Gastroesophageal sphincter (tissue), 4 donors: Measurements from ENCODE around the gene COQ9. TPM values are rescaled to one million over a fixed set of nuclear protein-coding genes. Genes with fewer than 3 reads are reported as not detected.

ENCODE experiments used
- ATAC-seq: fragments of 150-250 bp; one replicate; pipeline ENCODE4 v1.9.1; 2016; ENCODE audit warnings: mild to moderate bottlenecking, moderate library complexity
- H3K27ac ChIP-seq, 4 donors: fragments of 200-600 bp; sonication (generic) in 3 of 4; 1 replicate in 3 of 4; 2 replicates in 1 of 4; pipeline ENCODE4 v1.5.1; 2016 to 2019
- H3K27me3 ChIP-seq: fragments of 200-600 bp; sonication (generic); one replicate; pipeline ENCODE4 v1.5.1; 2019
- H3K36me3 ChIP-seq, 2 donors: fragments of 200-600 bp; sonication (generic); one replicate each; pipeline ENCODE4 v1.5.1; 2019; ENCODE audit warnings: control low read depth in 1 of 2
- H3K4me1 ChIP-seq, 3 donors: fragments of 200-600 bp; sonication (generic); 1 replicate in 2 of 3; 2 replicates in 1 of 3; pipeline ENCODE4 v1.5.1; 2016 to 2019; ENCODE audit warnings: control low read depth in 2 of 3
- H3K4me3 ChIP-seq, 2 donors: fragments of 200-600 bp; sonication (generic); one replicate each; pipeline ENCODE4 v1.5.1; 2019; ENCODE audit warnings: mild to moderate bottlenecking in 1 of 2, moderate library complexity in 1 of 2
- H3K9me3 ChIP-seq, 3 donors: fragments of 200-600 bp; sonication (generic); one replicate each; pipeline ENCODE4 v1.5.1; 2017 to 2019; ENCODE audit warnings: control low read depth in 2 of 3
- CTCF ChIP-seq, 4 experiments: fragments of 200-600 bp in 2 of 4; fragments of 450-650 bp in 2 of 4; sonication (generic) in 1 of 4; IDR thresholded peaks; one replicate each; pipeline ENCODE4 v1.5.1; 2017 to 2019; ENCODE audit warnings: antibody characterized with exemption in 4 of 4, mild to moderate bottlenecking in 2 of 4, moderate library complexity in 2 of 4
- EP300 ChIP-seq: sonication (generic); formaldehyde crosslinking; IDR thresholded peaks from one replicate; pipeline ENCODE4 v1.6.1; 2017; ENCODE audit warnings: antibody characterized with exemption, mild to moderate bottlenecking
- POLR2A ChIP-seq, 2 donors: fragments of 450-650 bp; IDR thresholded peaks; one replicate each; pipeline ENCODE4 v1.6.1; 2017; ENCODE audit warnings: antibody characterized with exemption in 2 of 2, mild to moderate bottlenecking in 2 of 2, moderate library complexity in 1 of 2
- POLR2AphosphoS5 ChIP-seq: sonication (generic); formaldehyde crosslinking; IDR thresholded peaks from one replicate; pipeline ENCODE4 v1.6.1; 2017; ENCODE audit warnings: antibody characterized with exemption
- WGBS, 2 donors: methylation state at CpG; one replicate each; pipeline ENCODE4 v1.1.5; 2018; ENCODE audit warnings: low coverage in 1 of 2; 5-methylcytosine and 5-hydroxymethylcytosine counted together
- total RNA-seq, 4 donors: library from RNA; depleted of rRNA; stranded (reverse); fragments of >200 nt; gene quantifications; one replicate each; pipeline ENCODE4 v1.1.0, GENCODE V29; 2016

COQ9 gene
- total RNA-seq, 4 donors from 2014 or later = 45.0 to 122 (median 84.9) TPM

- 67 to 82% methylated on average over 1 to 5 of the region's 6 CpGs for WGBS, 2 donors
- Histone ChIP-seq H3K27ac (no peak overlapping the region), H3K4me1 (peaks cover 0 to 6% (median 0%) of the 10 kb centered on the region in 3 donors), H3K36me3 (no peaks in the 10 kb centered on the region), H3K9me3 (no peaks in the 10 kb centered on the region), H3K4me3 (no peak overlapping the region), H3K27me3 (peaks cover 16% of the 10 kb centered on the region)
- TF ChIP-seq POLR2A (IDR thresholded peaks at IDR 0.05) = no peak
- TF ChIP-seq EP300 = no peak
- no peak for TF ChIP-seq CTCF (IDR thresholded peaks at IDR 0.05)
- no peak for TF ChIP-seq POLR2AphosphoS5
- no peak for ATAC-seq
Observed at GRCh38 chr16:57505169-57505568, 57.9 kb downstream of the COQ9 start.

- H3K27ac ChIP-seq = no peak overlapping the region
- H3K4me3 ChIP-seq = no peak overlapping the region
- ATAC-seq = no peak
- H3K27me3 ChIP-seq = peaks cover 16% of the 10 kb centered on the region
- H3K4me1 ChIP-seq = peaks cover 0 to 11% (median 0%) of the 10 kb centered on the region in 3 donors
- H3K9me3 ChIP-seq = no peaks in the 10 kb centered on the region
- TF ChIP-seq POLR2A (IDR thresholded peaks at IDR 0.05) = no peak
- no peak for TF ChIP-seq POLR2AphosphoS5
- no peak for TF ChIP-seq CTCF (IDR thresholded peaks at IDR 0.05)
- TF ChIP-seq EP300 = no peak
- WGBS, 2 donors = 68% methylated on average over 4 of the region's 13 CpGs; no CpG with 5 or more reads in 1 of the 2 donors
- peaks cover 0 to 8% of the 10 kb centered on the region in 2 donors for H3K36me3 ChIP-seq
Observed at GRCh38 chr16:57507136-57508034, 60.1 kb downstream of the COQ9 start.

DNA sequence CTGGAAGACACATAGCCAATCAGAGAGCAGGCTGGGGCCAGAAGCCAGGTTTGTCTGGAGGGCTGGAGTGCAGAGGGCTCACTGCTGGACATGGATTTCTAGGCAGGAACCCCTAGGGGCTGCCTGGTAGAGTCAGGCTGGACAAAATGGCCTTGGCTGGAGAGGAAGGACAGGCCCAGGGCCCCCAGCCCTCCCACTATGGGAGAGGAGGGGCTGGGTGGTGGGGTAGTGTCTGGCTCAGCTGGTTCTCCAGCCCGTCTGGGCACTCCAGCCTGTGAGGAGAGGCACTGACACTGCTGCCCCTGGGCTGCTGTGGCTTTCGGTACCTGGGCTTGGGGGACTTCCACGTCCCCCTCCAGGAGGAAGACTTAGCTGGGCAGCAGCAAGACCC is 60.8 kb downstream of the COQ9 start:
- H3K27me3 ChIP-seq = peaks cover 16% of the 10 kb centered on the region
- no CpG with 5 or more reads among the region's 3 CpGs for WGBS, 2 donors
- peaks cover 0 to 11% (median 0%) of the 10 kb centered on the region in 3 donors for H3K4me1 ChIP-seq
- no peak overlapping the region for H3K4me3 ChIP-seq
- H3K9me3 ChIP-seq = no peaks in the 10 kb centered on the region
- H3K27ac ChIP-seq = no peak overlapping the region
- H3K36me3 ChIP-seq = peaks cover 0 to 15% of the 10 kb centered on the region in 2 donors
- TF ChIP-seq POLR2A (IDR thresholded peaks at IDR 0.05) (no peak), EP300 (no peak), CTCF (IDR thresholded peaks at IDR 0.05) (no peak), POLR2AphosphoS5 (no peak)
- no peak for ATAC-seq

DNA sequence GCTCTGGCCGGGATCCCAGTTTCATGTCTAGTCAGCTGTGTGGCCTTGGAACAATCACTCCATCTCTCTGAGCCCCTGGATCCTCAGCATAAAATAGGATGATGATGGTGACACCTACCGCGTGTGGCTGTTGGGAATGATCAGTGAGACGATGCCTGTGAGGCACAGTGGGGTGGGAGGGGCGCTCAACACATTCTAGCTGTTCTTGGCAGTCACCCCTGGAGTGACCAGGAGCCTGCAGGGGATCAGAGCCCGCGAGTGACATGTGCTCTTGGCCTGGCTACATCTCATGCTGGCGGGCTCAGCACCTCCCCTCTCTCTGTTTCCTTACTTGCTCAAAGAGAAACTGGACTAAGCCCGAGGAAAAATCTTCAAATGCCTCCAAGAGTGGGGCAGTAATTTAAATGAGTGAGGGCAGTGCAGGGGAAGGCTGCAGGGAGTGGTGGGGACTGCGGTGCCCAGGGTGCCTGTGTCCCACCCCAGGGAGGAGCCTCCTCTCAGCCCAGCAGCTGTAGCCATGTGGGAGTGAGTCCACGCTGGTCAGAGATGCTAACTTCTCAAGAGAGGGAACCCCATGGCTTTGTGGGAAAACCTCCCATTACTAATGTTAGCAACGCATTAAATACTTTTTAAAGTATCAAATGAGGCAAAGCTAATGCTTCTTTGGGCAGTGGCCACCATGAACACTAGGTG is 62.1 kb downstream of the COQ9 start:
- no peak for ATAC-seq
- TF ChIP-seq CTCF (IDR thresholded peaks at IDR 0.05) = no peak
- TF ChIP-seq POLR2AphosphoS5 = no peak
- peaks cover 0 to 28% of the 10 kb centered on the region in 2 donors for H3K36me3 ChIP-seq

More for the DNA sequence above, 62.1 kb downstream of the COQ9 start:
- H3K4me1 ChIP-seq = peaks cover 0 to 11% (median 0%) of the 10 kb centered on the region in 3 donors
- H3K4me3 ChIP-seq = no peak overlapping the region
- H3K27me3 ChIP-seq = peaks cover 16% of the 10 kb centered on the region
- no peaks in the 10 kb centered on the region for H3K9me3 ChIP-seq
- whole genome bisulfite sequencing, 2 donors = 78 to 87% methylated on average over 3 to 4 of the region's 12 CpGs
- H3K27ac ChIP-seq = no peak overlapping the region
